Activated CD4-positive, alpha-beta T cell treated with anti-CD3 and anti-CD28 coated beads, Interleukin-2, amount 50 U/mL, for 4 hours (primary cell): ENCODE data around the gene PTP4A1.

ENCODE experiments used
- DNase-seq, 2 experiments: peaks; one replicate each; pipeline ENCODE4 v3.0.0-alpha.2; 2020

PTP4A1 gene

GRCh38 chr6:63558278-63558677, 14.0 kb upstream of the PTP4A1 start:
- no peak for DNase-seq

GRCh38 chr6:63560801-63561287, 11.4 kb upstream of the PTP4A1 start:
- DNase-seq, result no peak

GRCh38 chr6:63561288-63561687, 11.0 kb upstream of the PTP4A1 start:
- DNase-seq, result no peak

GRCh38 chr6:63563235-63563634, 9.0 kb upstream of the PTP4A1 start:
- DNase-seq, result no peak

- DNase-seq, result no peak
Measured at GRCh38 chr6:63565058-63565726, 7.1 kb upstream of the PTP4A1 start.

DNA sequence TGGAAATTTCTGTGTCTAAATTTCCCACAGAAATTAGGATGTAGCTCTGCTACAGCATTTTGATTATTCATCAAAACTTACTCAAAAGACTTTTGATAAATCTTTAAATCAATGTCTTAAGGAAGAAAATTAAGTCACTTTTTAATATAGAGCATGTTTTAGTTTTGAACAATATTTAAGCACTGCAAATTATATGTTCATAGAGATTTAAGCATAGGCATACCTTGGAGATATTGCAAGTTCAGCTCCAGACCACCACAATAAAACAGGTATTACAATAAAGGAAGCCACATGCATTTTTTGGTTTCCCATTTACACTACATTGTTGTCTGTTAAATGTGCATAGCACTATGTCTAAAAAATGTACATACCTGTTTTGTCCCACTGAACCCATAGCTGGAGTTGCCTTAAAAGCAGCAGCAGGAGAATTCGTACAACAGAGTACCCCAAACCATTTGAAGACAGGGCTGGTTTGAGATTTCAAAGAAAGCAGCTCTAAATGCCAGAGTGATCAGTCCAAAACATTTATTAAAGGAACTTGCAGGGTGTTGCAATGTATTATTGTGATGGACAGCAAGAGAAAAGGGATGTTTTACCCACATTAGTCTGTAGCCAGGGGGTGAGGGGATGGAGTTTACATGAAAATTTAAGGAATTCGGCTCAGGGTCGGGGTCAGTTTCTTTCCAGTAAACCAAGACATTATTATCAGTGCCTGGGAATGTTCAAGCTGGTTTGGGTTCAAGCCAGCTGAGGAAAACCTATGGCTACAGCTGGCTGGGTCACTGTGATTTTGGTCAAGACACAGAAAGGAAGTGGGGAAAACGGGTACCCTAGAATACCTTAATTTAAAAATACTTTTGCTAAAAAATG, 6.3 kb upstream of the PTP4A1 start:
- no peak for DNase-seq

DNA sequence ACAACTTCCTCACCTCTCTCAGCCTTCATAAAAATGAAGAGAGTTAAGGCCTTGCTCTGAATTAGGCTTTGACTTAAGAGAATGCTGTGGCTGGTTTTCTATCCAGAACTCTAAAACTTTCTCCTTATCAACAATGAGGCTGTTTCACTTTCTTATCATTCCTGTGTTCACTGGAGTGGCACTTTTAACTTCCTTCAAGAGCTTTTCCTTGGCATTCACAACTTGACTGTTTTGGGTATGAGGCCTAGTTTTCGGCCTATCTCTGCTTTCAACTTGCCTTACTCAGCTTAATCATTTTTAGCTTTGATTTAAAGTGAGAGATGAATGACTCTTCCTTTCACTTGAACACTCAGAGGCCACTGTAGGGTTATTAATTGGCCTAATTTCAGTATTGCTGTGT, 4.3 kb upstream of the PTP4A1 start:
- no peak for DNase-seq

GRCh38 chr6:63571361-63572043, 778 bp upstream of the PTP4A1 start:
- DNase-seq, result peak; percentile 21 to 25

GRCh38 chr6:63572747-63573075, 431 bp downstream of the PTP4A1 start:
- DNase-seq, result no peak

DNA sequence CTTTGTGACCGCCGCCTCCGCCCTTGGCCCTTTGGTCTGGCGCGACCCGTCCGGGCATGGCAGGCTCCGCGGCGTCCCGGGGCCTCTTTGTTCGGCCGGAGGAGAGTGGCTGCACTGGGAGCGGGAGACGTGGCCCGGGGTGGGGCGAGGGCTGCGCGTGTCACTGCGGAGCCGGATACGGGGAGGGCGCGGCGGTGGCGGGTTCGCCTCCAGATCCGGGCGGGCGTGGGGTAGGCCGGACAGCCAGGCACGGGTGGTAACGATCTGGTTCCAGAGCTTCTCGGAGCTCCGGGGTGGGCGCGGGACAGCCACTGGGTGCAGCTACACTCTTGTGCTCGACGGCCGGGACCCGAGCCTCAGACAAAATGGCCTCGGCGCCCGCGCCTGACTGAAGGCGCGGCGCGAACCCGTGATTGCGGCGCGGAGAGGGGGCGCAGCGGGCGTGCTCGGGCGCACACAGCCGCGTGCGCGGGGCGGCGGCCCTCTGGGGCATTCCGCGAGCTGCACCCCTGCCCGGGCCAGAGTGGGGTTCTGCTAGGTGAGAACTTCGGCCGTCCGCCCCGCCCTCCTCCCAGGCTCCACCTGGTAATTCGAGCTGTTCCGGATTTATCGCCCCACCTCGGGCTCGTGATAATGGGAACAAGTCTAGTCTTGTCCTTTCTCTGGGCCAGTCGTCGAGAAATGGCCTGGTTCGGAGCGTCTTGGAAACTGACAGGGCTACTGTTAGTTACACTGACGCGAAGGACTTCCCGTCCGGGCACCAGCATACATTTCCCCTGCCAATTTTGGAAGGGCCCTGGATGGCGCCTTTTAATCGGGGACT, 1.0 kb downstream of the PTP4A1 start:
- peak; percentile 44 to 52 for DNase-seq

DNA sequence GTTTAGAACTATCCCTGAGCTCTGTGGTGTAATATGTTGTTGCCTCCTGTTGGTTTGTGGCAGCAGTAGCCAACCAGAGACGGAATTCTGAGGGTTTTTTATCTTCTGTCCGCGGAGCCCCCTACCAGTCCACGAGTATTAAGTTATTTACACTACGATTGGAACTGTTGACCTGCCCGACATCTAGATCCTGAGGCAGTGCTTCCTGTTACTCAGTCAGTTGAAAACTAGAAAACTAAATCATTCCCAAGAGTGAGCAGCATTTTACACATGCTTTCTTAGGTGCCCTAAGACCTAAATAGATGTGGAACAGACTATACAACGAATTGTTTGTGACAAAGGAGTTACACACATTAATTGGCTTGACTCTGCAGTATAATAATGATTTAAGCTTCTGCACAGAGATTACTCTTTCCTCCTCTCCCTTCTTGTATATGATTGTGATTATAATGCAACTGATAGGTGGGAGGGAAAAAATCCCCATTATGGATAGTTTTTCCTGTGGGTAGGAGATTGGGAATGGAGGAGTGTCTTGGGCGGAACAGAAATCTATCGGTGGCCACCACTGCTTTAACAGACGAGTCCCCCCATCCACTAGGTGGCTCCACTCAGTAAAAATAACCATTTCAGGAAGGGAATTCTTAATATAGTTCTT, 1.7 kb downstream of the PTP4A1 start:
- DNase-seq, result peak; percentile 19 to 21

DNA sequence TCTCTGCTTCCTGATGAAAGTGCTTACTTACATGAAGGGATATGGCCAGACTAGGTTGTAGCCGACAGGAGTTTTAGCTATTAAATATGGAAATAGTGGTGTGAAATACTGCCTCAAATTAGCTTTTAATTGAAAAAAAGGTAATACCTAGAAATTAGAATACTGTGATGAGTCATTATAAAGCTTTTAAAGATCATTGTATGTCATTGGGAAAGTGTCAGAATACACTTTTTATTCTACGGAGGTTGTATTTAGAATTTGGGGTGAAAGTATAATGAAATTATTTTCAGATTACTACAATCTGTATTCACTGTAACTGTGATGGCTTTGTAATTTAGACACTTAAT, 2.2 kb downstream of the PTP4A1 start:
- no peak for DNase-seq

GRCh38 chr6:63576147-63576772, 4.0 kb downstream of the PTP4A1 start:
- no peak for DNase-seq

- DNase-seq, result no peak
Measured at GRCh38 chr6:63576985-63577712, 4.9 kb downstream of the PTP4A1 start.

GRCh38 chr6:63578757-63579156, 6.5 kb downstream of the PTP4A1 start:
- no peak for DNase-seq

GRCh38 chr6:63579937-63580703, 7.8 kb downstream of the PTP4A1 start:
- DNase-seq, result no peak

- DNase-seq, result no peak
Measured at GRCh38 chr6:63580704-63580961, 8.4 kb downstream of the PTP4A1 start.

GRCh38 chr6:63581355-63582013, 9.2 kb downstream of the PTP4A1 start:
- no peak for DNase-seq

DNA sequence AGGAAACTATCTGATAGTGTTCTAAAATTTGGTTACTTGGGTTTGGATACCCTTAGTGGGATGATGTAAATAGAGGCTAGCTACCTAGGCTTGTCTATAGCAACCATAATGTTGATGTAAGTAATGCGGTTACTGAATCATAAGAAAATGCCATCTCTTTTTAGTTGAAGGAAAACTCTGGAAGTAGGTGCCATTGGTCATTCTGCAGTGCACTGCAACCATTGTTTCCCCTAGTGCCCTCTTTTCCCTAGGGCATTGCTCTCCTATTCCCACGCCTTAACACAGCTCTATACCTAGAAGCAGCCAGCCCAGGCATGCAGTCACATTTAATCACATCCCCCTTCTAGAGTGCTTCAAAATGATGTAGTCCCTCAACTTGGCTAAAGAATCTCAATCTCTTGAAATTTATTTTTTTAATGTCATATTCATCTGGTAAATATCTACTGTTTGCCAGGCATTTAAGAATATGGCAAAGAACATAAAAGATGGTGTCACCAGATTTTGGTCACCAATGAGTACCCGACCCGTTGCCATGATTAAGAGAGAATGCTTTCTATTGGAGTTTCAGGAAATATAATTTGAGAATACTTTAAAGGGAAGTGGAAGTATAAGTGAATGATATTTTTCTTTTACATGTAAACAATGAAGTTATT, 10.4 kb downstream of the PTP4A1 start:
- no peak for DNase-seq

DNA sequence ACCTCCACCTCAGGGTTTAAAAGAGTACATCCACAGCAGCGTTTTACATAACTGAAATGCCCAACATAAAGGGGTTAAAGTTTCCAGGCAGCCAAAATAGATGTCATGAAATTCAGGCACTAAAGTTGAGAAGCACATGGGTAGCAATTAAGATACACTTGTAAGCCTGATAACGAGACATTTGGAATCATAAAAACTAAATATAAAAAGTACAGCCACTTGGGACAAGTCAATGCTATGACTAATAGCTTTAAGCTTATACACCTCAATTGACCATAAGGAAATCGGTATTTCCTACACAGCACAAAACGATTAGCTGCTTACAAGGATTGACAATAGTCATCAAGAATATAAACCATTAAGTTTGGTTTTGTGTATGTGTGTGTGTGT, 11.8 kb downstream of the PTP4A1 start:
- no peak for DNase-seq
